HG03354 (cell line): Measurements from ENCODE around the gene RANBP2.
"Not testable (repeated sequence)": the region's sequence is repeated elsewhere in the genome, so short reads cannot be mapped to it uniquely, and the experiment has no call there.

ENCODE experiments used
- ATAC-seq: cut with Tn5 transposase; IDR thresholded peaks from one replicate; pipeline ENCODE4 v1.9.1; 2021; ENCODE audit warnings: mild to moderate bottlenecking; ENCODE audit not compliant: unreplicated experiment, poor library complexity, severe bottlenecking

Gene RANBP2

DNA sequence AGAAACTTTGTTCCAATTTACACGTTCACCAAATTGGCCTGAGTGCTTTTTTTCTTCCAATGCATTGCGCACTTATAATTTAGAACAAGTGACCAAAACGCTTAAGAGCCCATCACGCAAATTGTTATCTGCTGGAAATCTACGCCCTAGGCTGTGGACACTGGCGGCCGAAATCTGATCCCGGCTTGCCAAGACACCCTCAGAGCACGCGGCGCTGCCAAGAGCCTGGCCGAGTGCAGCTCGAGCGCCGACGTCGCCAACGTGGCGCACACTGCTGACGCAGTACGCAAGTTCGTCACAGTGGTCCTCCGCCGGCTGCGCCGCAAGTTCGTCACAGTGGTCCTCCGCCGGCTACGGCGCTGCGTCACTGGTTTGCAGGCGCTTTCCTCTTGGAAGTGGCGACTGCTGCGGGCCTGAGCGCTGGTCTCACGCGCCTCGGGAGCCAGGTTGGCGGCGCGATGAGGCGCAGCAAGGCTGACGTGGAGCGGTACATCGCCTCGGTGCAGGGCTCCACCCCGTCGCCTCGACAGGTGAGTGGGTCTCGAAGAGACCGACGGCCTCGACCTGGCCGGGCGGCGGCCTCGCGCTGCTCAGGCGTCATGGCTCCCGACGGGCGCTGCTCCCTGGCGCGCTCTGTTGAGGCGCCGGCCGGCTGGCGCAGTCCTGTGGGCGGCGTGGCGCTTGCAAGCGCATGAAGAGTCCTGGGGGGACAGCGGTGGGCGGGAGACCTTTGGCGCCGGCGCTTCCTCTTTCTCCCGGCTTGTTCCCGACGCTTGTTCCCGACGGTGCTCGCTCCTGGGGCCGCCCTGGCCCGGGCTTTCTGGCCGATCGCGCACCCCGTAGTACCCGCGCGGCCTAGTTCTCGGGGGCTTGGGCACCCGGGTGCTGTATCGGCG is at the start of gene RANBP2:
Gene RANBP2 (plus strand): TSS at position 334 of the 896 bp plus-strand sequence. CDS start 125 bp downstream, at position 459.
- ATAC-seq: peak; percentile 99

GRCh38 chr2:108670282-108670681 is 49.0 kb upstream of the RANBP2 start:
- not testable (repeated sequence) for ATAC-seq

DNA sequence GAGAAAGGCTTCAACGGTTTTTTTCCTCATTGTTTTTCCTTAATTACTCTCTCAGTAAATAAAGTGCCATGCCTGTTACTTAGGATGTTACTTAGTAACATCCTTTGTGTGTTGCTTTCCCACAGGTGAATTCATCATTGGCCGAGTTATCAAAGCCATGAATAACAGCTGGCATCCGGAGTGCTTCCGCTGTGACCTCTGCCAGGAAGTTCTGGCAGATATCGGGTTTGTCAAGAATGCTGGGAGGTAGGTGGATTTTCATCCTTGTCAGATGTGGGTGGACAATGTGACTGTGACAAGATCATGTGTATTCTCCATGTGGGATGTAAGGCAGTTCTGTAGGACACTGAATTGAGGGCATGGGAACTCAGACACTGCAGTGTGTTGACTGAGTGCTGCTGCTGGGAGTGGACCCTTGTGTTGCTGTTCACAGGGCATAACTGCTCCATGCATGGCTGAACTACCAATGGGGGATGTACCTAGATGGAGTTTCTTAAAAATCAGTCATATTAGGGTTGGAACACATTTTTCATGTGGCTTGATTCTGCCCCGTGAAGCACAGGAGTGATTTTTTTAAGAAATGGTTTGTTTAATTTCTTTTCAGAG is 47.0 kb upstream of the RANBP2 start:
- ATAC-seq: not testable (repeated sequence)

DNA sequence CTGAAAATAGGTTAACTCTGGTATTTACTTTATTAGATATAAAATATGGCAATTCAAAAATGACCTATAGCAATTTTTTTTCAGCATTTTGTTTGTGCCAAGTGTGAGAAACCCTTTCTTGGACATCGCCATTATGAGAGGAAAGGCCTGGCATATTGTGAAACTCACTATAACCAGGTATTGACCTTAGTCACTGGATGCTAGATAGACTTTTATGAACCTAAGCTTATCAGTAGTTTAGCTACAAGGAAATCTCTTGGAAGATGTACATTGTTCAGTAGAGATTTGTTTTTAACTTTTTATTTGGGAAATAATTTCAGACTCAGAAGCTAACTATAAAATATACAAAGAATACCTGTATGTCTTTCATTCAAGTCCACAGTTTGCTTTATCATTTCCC is 42.8 kb upstream of the RANBP2 start:
- ATAC-seq: not testable (repeated sequence)

GRCh38 chr2:108677239-108677744 is 42.0 kb upstream of the RANBP2 start:
- not testable (repeated sequence) for ATAC-seq

- not testable (repeated sequence) for ATAC-seq
Measured at GRCh38 chr2:108678198-108678651, 41.1 kb upstream of the RANBP2 start.

GRCh38 chr2:108680805-108681204 is 38.5 kb upstream of the RANBP2 start:
- ATAC-seq: not testable (repeated sequence)

- not testable (repeated sequence) for ATAC-seq
Measured at GRCh38 chr2:108688818-108689756, 30.2 kb upstream of the RANBP2 start.

- peak; percentile 95 for ATAC-seq
Measured at GRCh38 chr2:108690001-108690400, 29.3 kb upstream of the RANBP2 start.

DNA sequence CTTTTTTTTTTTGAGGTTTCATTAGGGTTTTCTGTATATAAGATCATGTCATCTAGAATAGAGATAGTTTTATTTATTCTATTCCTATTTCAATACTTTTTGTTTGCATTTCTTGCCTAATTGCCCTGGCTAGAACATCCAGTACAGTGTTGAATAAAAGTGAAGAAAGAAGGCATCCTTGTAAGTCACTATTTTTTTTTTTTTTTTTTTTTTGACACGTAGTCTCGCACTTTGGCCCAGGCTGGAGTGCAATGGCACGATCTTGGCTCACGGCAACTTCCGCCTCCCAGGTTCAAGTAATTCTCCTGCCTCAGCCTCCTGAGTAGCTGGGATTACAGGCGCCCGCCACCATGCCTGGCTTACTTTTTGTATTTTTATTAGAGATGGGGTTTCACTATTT is 27.8 kb upstream of the RANBP2 start:
- ATAC-seq: no peak

- ATAC-seq: no peak
Measured at GRCh38 chr2:108701208-108701607, 18.1 kb upstream of the RANBP2 start.

DNA sequence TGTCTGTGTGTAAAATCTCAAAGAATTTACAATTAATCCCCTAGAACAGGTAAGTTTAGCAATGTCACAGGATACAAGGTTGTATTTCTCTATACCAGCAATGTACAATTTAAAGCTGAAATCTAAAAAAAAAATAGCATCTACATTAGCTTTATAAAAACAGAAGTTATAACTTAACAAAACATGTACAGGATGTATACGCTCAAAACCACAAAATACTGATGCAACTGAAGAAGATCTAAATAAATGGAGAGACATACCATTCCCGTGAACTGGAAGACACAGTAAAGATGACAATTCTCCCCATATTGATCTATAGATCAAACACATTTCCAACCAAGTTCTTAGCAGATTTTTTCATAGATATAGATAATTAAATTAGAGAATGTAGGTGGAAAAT is 17.5 kb upstream of the RANBP2 start:
- ATAC-seq: no peak

DNA sequence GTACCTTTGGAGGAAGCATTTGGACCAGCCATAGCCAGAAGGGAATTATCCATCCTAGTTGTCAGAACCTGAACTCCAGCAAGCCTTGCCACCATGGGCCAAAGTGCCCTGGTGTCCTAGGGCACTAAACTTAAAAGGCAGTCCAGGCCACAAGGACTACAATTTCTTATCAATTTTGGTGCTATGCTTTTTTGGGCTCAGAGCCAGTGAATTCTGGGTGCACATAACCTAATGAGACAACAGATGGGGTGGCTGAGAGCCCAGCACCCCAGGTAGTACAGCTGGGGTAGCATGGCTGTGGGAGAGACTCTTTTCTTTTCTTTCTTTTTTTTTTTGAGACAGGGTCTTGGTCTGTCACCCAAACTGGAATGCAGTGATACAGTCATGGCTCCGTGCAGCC is 14.4 kb upstream of the RANBP2 start:
- no peak for ATAC-seq

GRCh38 chr2:108707300-108707699 is 12.0 kb upstream of the RANBP2 start:
- no peak for ATAC-seq

- not testable (repeated sequence) for ATAC-seq
Measured at GRCh38 chr2:108716971-108717370, 2.3 kb upstream of the RANBP2 start.

DNA sequence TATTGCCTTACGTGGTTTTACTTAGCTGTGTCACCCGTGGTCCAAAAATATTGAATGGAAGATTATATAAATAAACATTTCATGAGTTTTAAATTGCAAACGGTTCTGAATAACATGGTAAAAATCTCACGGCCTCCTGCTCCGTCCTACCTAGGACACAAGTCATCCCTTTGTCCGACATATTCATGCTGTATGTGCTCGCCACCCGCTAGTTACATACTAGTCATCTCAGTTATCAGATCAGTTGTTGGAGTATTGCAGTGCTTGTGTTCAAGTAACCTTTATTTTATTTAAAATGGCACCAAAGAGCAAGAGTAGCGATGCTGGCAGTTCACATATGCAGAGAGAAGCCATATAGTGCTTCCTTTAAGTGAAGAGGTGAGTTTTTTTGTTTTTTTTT is 6.8 kb downstream of the RANBP2 start:
- not testable (repeated sequence) for ATAC-seq

DNA sequence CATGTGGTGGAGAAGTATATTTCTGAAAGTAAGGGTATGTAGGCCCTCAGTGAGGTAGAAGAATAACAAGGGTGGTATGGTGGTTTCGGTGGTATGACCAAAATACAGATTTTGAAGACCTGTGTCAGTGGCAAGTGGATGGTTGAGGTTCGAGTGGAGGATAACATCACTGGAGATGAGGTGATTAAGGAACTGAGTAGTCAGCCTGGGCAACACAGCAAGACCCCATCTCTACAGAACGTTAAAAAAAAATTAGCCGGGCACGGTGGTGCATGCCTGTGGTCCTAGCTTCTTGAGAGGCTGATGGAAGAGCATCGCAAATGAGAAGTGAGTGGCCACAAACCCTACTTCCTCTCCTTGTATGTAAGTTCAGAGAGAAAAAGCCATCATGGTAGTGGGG is 15.4 kb downstream of the RANBP2 start:
- not testable (repeated sequence) for ATAC-seq

DNA sequence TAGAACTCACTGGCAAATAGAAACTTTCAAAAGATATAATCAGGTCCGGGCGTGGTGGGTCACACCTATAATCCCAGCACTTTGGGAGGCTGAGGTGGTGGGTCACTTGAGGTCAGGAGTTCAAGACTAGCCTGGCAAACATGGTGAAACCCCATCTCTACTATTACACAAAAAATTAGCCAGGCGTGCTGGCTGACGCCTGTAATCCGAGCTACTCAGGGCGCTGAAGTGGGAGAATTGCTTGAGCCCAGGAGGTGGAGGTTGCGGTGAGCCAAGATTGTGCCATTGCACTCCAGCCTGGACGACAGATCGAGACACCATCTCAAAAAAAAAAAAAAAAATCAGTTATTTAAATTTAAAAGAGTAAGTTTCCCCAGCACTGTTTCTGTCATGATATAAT is 38.7 kb downstream of the RANBP2 start:
- not testable (repeated sequence) for ATAC-seq

- ATAC-seq: not testable (repeated sequence)
Measured at GRCh38 chr2:108762618-108763017, 43.3 kb downstream of the RANBP2 start.

- ATAC-seq: not testable (repeated sequence)
Measured at GRCh38 chr2:108766671-108767070, 47.4 kb downstream of the RANBP2 start.
